ENCODE data around the gene NTSR1. TPM values are rescaled to one million over a fixed set of nuclear protein-coding genes. Genes with fewer than 3 reads are reported as not detected.

NTSR1 gene
- total RNA-seq, 4 donors from 2014 or later = 0.76 TPM; not detected in 3

DNA sequence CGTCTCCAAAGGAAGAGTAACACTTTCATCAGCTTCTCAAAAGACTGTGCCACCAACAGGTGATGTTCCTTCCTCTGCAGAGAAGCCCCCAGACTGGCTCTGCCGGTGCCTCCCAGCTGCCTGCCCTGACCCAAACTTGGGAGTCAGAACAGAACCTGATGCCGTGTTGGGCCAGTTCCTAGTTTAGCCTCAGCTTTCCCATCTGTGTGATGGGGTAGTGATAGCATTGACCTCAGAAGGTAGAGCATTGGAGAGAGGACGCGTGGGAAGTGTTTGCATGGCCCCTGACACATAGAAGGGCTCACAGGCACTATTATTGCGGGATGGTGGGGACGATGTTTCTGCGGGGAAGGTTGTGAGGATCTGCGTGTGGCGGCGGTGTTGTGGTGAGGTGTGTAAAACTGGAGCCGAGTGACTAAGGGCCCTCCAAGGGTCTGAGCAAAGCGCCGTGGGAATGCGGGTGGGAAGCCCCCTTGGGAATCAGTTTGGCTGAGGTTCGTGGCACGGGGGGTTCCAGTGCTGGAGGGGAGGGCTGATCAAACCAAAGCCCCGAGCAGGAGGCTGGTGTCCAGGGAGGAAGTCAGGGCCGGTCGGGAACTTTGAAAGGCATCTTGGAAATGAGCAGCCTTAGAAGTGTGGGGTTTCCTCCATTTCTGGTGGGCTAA lies 1.7 kb downstream of the NTSR1 start:
- H3K36me3 ChIP-seq = no peaks in the 10 kb centered on the region
- DNase-seq = no peak
- H3K4me3 ChIP-seq = no peak overlapping the region
- H3K27ac ChIP-seq = no peak overlapping the region
- TF ChIP-seq, protein P1, sequence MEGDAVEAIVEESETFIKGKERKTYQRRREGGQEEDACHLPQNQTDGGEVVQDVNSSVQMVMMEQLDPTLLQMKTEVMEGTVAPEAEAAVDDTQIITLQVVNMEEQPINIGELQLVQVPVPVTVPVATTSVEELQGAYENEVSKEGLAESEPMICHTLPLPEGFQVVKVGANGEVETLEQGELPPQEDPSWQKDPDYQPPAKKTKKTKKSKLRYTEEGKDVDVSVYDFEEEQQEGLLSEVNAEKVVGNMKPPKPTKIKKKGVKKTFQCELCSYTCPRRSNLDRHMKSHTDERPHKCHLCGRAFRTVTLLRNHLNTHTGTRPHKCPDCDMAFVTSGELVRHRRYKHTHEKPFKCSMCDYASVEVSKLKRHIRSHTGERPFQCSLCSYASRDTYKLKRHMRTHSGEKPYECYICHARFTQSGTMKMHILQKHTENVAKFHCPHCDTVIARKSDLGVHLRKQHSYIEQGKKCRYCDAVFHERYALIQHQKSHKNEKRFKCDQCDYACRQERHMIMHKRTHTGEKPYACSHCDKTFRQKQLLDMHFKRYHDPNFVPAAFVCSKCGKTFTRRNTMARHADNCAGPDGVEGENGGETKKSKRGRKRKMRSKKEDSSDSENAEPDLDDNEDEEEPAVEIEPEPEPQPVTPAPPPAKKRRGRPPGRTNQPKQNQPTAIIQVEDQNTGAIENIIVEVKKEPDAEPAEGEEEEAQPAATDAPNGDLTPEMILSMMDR (IDR thresholded peaks at IDR 0.05) = no peak
- no peak for TF ChIP-seq POLR2A (IDR thresholded peaks at IDR 0.05)
- peaks cover 0 to 27% of the 10 kb centered on the region in 2 donors for H3K27me3 ChIP-seq
- no peaks in the 10 kb centered on the region for H3K9me3 ChIP-seq
- H3K4me1 ChIP-seq = peaks cover 0 to 10% (median 4%) of the 10 kb centered on the region in 4 donors

DNA sequence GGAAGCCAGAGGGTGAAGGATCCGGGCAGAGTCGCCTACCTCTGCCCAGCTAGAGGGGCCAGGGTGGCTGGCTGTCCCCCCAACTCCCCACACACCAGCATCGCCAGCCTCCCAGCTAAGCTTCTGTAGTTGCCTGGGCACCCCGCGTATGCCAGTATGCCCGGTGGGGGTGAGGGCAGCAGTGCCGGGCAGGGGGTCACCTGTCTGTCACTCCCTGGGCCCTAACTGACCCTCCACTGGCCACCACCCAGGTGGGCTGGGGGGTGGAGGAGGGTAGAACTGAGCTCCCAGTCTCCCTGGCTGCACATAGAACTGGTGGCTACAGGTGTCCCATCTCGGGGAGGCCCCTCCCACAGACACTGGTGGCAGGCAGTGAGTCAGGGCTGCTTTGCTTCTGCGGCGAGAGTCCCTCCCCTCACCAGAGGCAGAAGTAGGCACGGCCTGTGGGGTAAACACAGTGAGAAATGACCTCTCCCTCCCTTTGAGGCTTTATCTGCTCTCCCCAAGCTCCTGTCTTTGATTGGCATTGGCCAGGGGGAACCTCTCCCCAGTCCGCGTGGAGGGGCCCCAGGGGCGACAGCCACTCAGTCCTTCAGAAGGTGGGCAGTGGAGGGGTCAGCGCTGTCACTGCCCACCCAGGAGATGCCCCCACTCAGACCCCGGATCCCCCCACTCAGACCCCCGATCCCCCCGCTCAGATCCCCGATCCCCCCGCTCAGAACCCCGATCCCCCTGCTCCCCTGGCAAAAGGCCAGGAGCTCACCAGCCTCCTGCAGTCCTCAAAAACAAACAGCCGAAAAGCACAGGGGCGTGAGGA lies 2.5 kb downstream of the NTSR1 start:
- H3K27me3 ChIP-seq = peaks cover 0 to 27% of the 10 kb centered on the region in 2 donors
- no peak for DNase-seq

DNA sequence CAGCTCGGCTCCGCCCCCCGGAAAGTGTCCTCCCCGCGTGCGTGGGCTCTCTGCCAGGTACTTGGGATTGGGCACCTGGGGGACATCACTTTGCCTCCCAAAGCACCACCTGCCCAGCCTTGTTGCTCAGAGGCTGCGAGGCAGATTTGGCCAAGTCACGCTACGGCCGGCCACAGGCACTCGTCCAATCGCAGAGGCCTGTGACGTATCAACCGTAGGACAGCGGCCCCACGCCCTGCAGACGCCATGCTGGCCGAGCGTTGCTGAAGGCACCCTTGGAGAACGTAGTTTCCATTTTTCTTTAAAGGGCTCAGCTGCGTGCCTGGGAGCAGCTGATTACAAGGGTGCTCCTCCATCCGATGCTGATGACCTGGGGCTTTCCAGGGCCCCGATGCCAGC lies 3.1 kb downstream of the NTSR1 start:
- no peaks in the 10 kb centered on the region for H3K9me3 ChIP-seq
- H3K4me1 ChIP-seq = peaks cover 0 to 10% (median 4%) of the 10 kb centered on the region in 4 donors
- DNase-seq = no peak
- no peak overlapping the region for H3K4me3 ChIP-seq
- H3K36me3 ChIP-seq = no peaks in the 10 kb centered on the region
- peaks cover 0 to 27% of the 10 kb centered on the region in 2 donors for H3K27me3 ChIP-seq
- TF ChIP-seq POLR2A (IDR thresholded peaks at IDR 0.05) = no peak
- no peak overlapping the region for H3K27ac ChIP-seq

More for the DNA sequence above, 2.5 kb downstream of the NTSR1 start:
- Histone ChIP-seq H3K27ac (no peak overlapping the region), H3K36me3 (no peaks in the 10 kb centered on the region), H3K4me3 (no peak overlapping the region), H3K9me3 (no peaks in the 10 kb centered on the region), H3K4me1 (peaks cover 0 to 10% (median 4%) of the 10 kb centered on the region in 4 donors)
- TF ChIP-seq POLR2A (IDR thresholded peaks at IDR 0.05) = no peak
- TF ChIP-seq, protein P1 (IDR thresholded peaks at IDR 0.05) = no peak

DNA sequence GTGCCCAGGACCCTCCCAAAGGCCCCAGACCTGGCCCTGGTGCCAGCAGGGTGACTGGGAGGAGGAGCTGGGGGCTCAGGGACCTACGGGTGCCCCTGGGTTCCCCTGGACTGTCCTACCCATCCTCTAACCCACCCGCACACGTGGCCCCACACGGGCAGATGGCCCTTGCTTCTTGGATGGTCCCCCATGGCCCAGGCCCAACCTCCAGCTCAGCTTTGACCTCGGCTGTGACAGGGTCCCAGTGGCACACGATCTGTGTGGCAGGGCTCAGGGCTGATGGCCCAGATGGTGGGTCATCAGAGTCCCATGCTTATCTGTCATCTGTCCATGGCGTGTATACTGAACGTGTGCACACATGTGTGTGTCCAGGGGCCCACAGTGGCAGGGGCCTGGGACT lies 4.0 kb downstream of the NTSR1 start:
- Histone ChIP-seq H3K36me3 (no peaks in the 10 kb centered on the region), H3K9me3 (no peaks in the 10 kb centered on the region), H3K4me1 (peaks cover 0 to 10% (median 4%) of the 10 kb centered on the region in 4 donors), H3K4me3 (no peak overlapping the region), H3K27me3 (peaks cover 0 to 27% of the 10 kb centered on the region in 2 donors), H3K27ac (no peak overlapping the region)
- DNase-seq = no peak
- TF ChIP-seq, protein P1 (IDR thresholded peaks at IDR 0.05) = no peak
- no peak for TF ChIP-seq POLR2A (IDR thresholded peaks at IDR 0.05)

DNA sequence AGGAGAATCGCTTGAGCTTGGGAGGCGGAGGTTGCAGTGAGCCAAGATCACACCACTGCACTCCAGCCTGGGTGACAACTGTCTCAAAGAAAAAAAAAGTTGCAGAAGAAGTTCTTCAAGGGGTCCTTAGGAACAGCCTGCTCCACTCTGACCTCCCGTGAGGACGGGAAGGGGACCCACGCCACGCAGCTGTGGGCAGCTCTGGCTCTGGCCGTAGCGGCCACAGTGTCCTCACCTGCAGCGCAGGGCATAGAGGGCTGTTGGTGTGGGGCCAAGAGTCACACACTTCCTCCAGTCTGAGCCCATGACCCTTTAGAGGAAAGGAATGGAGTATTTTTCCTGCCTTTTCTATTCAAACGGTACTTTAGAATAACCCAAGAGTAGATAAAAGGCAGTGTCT lies 5.4 kb downstream of the NTSR1 start:
- peaks cover 0 to 2% (median under 1%) of the 10 kb centered on the region in 4 donors for H3K4me1 ChIP-seq
- no peak for DNase-seq
- H3K27ac ChIP-seq = no peak overlapping the region
- H3K27me3 ChIP-seq = peaks cover 0 to 17% of the 10 kb centered on the region in 2 donors
- H3K9me3 ChIP-seq = no peaks in the 10 kb centered on the region
- no peak overlapping the region for H3K4me3 ChIP-seq
- TF ChIP-seq, protein P1 (IDR thresholded peaks at IDR 0.05) = no peak
- TF ChIP-seq POLR2A (IDR thresholded peaks at IDR 0.05) = no peak
- H3K36me3 ChIP-seq = no peaks in the 10 kb centered on the region

DNA sequence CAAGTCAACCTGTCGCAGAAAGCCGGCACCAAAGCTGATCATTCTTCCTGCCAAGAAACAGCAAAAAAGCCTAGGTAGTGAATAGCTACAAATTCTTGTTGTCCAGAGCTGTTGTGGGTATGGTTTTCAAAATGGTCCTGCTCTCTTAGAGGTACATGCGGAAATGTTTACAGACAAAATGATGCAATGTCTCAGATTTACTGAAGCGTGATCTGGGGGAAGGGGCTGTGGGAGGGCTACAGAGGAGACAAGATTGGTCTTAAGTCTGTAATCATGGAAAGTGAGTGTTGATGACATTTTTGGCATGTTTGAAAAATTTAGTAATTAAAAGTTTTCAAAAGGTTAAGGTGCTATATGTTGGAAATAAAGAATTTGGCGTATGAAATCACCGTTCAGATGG lies 6.2 kb downstream of the NTSR1 start:
- H3K9me3 ChIP-seq = peaks cover 0 to under 1% (median 0%) of the 10 kb centered on the region in 4 donors
- no peak for DNase-seq
- no peaks in the 10 kb centered on the region for H3K36me3 ChIP-seq
- peaks cover 0 to 11% of the 10 kb centered on the region in 2 donors for H3K27me3 ChIP-seq
- no peak overlapping the region for H3K27ac ChIP-seq
- H3K4me3 ChIP-seq = no peak overlapping the region
- H3K4me1 ChIP-seq = no peaks in the 10 kb centered on the region
- TF ChIP-seq, protein P1 (IDR thresholded peaks at IDR 0.05) = no peak
- no peak for TF ChIP-seq POLR2A (IDR thresholded peaks at IDR 0.05)

All from Peyer's patch (tissue), 4 donors.